Measurements from ENCODE around the gene DNAJC16.
"Not testable (repeated sequence)": the region's sequence is repeated elsewhere in the genome, so short reads cannot be mapped to it uniquely, and the experiment has no call there.

DNAJC16 gene

DNA sequence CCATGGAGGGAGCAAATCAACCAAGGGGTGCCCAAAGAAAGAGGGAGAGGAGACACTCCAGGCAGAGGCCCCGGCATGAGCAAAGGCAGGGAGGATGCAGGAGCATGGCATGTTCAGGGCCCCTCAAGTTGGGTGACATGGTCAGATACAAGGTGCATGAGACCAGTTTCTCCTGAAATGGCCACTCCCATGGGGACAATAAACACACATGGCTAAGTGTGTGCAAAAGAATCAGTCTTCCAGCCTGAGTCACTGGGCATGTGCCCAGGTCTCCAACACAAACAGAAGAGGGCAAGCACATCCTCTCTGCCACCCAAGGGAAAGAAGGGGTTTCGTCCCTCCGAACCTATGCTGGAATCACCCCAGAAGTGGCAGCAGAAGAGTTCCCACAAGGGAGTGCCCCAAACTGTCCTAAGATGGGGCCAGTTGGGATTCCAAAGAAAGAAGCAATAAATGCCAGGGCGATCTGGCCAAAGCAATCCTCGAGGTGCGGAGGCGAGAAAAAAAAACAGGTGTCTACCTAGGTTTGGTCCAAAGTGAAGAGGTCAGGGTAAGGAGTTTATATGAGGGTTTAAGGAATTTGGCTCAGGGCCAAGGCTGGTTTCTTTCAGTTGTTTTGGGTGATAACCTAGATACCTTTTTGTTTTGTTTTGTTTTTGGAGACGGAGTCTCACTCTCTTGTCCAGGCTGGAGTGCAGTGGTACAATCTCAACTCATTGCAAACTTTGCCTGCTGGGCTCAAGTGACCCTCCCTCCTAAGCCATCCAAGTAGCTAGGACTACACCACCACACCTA, 15.8 kb upstream of the DNAJC16 start:
- no peak for DNase-seq (ENCODE audit: low read depth in 1 of 2, low spot score in 1 of 2)
- no peak for TF ChIP-seq JUND (IDR thresholded peaks at IDR 0.05; ENCODE audit: low read depth)
- in situ Hi-C loops (cut with HindIII; ENCODE audit: low pct_unique_long_range_greater_than_20kb, low sequenced_read_pairs) = no loop called here

DNA sequence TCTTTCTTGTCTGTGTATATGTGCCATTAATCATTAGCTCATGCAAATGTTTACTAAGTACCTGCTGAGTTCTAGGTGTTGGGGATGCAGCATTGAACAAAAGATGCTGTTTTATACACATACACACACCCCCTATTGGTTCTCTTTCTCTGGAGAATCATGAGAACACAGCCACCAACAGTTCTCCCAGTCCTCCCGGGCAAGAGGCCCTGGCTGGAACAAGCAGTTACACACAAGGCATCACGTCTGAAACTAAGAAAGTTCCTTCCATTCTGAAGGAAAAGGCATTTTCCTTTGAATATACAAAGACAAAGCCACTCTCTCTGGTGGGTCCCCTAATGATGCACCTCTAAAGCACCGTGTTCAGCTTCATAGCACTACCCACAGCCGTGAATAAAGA, 13.5 kb upstream of the DNAJC16 start:
- in situ Hi-C loops (cut with HindIII; ENCODE audit: low pct_unique_long_range_greater_than_20kb, low sequenced_read_pairs) = no loop called here
- no peak for DNase-seq (ENCODE audit: low read depth in 1 of 2, low spot score in 1 of 2)
- no peak for TF ChIP-seq JUND (IDR thresholded peaks at IDR 0.05; ENCODE audit: low read depth)

DNA sequence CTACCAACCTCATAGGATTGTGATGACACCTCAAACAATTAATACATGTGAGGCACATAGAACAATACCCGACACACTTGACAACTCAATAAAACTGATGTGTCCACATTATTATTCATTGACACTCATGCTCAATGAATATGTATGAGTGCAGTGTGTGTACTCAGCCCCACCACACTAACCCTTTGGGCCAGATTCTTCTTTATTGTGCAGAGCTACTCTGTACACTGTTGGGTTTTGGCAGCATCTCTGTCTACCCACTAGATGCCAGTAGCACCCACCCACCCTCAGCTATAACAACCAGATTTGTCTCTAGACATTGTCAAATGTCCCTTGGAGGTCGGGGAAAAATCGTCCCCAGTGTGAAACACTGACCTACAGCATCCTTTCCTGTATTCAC, 12.7 kb upstream of the DNAJC16 start:
- no peak for DNase-seq (ENCODE audit: low read depth in 1 of 2, low spot score in 1 of 2)
- in situ Hi-C loops (cut with HindIII; ENCODE audit: low pct_unique_long_range_greater_than_20kb, low sequenced_read_pairs) = no loop called here
- no peak for TF ChIP-seq JUND (IDR thresholded peaks at IDR 0.05; ENCODE audit: low read depth)

DNA sequence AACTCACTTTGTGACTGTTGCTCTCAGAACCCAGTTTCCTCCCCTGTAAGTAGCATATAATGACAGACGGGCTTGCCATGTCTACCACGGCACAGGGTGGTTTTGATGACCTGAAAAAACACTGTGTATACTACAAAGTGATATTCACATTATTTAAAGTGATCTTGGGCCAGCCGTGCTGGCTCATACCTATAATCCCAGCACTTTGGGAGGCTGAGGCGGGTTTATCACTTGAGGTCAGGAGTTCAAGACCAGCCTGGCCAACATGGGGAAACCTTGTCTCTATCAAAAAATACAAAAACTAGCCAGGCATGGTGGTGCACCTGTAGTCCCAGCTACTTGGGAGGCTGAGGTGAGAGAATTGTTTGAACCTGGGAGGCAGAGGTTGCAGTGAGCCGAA, 12.1 kb upstream of the DNAJC16 start:
- DNase-seq (ENCODE audit: low read depth in 1 of 2, low spot score in 1 of 2); in situ Hi-C loops (cut with HindIII; ENCODE audit: low pct_unique_long_range_greater_than_20kb, low sequenced_read_pairs): not testable (repeated sequence)

DNA sequence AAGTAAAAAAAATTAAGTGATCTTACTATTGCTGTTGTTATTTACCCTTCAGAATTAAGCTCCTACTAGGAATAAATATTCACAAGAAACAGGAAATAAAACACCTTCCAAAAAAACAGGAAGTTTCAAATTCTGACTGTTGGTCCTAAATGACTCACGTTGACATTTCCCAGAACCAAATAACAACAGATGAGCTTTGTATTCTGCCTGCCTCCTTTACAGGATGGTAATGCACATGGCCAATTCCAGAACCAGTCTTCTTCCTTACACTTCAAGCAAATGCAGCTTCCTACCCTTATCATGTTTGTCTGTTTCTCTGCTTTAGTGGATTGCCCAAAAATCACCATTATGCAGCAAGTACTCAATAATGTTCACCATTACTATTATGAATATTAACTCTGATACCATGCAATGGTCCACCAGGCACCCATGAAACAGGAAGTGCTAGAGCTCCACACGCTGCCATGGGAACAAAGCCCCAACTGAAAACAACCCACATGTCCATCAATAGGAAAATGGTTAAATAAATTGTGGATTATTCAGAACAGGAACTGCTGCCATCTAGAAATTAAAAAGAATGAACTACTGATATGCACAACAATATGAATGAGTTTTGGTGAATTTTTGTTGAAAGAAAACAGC, 11.5 kb upstream of the DNAJC16 start:
- in situ Hi-C loops (cut with HindIII; ENCODE audit: low pct_unique_long_range_greater_than_20kb, low sequenced_read_pairs) = no loop called here
- DNase-seq (ENCODE audit: low read depth in 1 of 2, low spot score in 1 of 2) = no peak

DNA sequence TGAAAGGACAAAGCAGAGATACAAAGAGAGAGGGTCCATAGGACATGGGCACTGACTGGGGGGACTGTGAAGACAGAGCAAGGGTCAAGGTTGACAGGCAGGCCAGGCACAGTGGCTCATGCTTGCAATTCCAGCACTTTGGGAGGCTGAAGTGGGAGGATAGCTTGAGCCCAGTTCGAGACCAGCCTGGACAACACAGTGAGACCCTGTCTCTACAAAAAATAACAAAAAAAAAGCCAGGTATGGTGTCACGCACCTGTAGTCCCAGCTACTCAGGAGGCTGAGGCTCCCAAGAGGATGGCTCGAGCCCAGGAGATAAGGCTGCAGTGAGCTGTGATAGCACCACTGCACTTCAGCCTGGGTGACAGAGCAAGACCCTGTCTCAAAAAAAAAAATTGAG, 7.0 kb upstream of the DNAJC16 start:
- no peak for TF ChIP-seq JUND (IDR thresholded peaks at IDR 0.05; ENCODE audit: low read depth)
- no peak for DNase-seq (ENCODE audit: low read depth in 1 of 2, low spot score in 1 of 2)
- in situ Hi-C loops (cut with HindIII; ENCODE audit: low pct_unique_long_range_greater_than_20kb, low sequenced_read_pairs) = no loop called here

More for the DNA sequence above, 11.5 kb upstream of the DNAJC16 start:
- TF ChIP-seq JUND (IDR thresholded peaks at IDR 0.05; ENCODE audit: low read depth) = no peak

DNA sequence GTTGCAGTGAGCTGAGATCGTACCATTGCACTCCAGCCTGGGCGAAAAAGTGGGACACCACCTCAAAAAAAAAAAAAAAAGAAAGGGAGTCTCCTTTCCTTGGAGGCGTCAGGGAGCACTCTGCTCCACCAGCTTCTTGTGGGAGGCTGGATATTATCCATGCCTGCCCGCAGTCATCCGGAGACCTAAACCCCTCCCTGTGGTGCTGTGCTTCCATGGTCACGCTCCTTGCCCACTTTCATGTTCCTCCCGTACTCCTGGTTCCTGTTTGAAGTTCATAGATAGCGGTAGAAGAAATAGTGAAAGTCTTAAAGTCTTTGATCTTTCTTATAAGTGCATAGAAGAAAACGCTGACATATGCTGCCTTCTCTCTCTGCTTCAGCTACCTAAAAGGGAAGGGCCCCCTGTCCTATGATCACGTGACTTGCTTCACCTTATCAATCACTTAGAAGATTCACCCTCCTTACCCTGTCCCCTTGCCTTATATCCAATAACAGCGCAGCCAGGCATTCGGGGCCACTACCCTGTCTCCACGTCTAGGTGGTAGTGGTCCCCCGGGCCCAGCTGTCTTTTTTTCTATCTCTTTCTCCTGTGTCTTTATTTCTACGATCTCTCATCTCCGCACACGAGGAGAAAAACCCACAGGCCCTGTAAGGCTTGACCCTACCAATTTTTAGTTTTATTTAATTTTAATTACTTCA, 5.3 kb upstream of the DNAJC16 start:
- in situ Hi-C loops (cut with HindIII; ENCODE audit: low pct_unique_long_range_greater_than_20kb, low sequenced_read_pairs); DNase-seq (ENCODE audit: low read depth in 1 of 2, low spot score in 1 of 2): not testable (repeated sequence)

DNA sequence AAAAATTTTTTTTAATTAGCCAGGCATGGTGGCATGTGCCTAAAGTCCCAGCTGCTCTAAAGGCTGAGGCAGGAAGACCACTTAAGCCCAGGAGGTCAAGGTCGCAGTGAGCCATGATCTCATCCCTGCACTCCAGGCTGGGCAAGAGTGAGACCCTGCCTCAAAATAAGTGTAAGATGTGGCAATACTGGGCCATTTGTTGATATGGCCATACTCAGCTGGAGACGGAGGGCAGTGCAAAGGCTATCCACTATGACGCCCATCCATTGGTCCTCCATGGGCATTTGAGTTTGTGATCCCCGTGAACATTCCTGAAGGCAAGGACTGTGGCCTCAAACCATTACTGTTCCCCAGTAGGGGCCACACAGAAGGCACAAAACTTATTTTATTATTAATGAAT, 4.1 kb upstream of the DNAJC16 start:
- in situ Hi-C loops (cut with HindIII; ENCODE audit: low pct_unique_long_range_greater_than_20kb, low sequenced_read_pairs) = no loop called here
- DNase-seq (ENCODE audit: low read depth in 1 of 2, low spot score in 1 of 2) = no peak

DNA sequence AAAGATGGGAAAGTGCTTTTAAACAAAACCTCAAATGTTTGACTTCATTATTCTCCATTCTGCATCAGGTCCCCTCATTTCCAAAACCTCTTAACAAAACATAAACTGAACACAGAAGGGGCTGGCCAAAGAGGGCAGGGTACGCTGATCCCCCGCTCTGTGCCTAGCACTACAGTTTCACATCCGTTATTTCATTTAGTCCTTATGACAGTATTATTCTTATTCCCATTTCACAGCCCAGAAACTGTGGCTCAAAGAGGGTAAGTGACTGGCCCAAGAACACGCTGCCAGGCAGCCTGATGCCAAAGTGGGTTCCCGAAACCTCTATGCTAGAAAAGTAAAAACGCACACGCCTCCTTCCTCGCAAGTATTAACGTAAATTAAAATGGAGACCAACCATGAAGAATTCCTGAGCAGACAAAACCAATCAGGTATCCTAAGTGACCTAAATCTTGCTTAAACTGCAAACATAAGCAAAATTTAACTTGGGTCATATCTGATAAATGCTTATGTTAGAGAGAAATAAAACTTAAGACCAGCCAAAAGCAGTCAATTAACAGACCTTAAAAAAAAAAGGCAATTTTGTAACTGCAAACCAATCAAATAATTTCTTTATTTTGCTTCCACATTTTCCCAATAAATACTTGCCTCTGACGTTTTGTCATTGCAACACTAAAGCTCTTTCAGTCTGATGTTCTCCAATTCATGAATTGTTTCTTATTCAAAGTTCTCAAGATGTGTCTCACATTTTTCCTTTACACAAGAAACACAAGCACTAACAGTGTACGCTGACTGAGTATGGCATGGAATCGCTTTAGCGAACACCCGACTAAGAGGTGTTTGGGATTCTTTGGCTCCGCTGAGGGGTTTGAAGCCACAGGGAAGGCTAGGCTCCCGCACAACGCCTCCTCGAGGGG, 3.3 kb upstream of the DNAJC16 start:
- no peak for TF ChIP-seq JUND (IDR thresholded peaks at IDR 0.05; ENCODE audit: low read depth)
- in situ Hi-C loops (cut with HindIII; ENCODE audit: low pct_unique_long_range_greater_than_20kb, low sequenced_read_pairs) = no loop called here
- DNase-seq (ENCODE audit: low read depth in 1 of 2, low spot score in 1 of 2) = peak in 1 of 2 experiments; percentile 18

More for the DNA sequence above, 4.1 kb upstream of the DNAJC16 start:
- no peak for TF ChIP-seq JUND (IDR thresholded peaks at IDR 0.05; ENCODE audit: low read depth)

DNA sequence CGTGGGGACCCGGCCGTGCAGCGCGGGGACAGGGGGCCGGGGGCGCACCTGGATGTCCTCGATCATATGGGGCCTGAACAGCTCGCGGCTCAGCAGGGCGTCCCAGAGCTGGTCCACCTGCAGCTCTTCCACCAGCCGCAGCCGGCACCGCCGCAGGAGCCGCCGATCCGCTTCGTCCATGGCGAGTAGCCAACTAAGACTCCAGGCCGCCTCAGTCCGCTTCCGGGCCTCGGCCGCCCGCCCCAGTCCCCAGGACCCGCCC, 2.7 kb upstream of the DNAJC16 start, which contains the start of gene CASP9:
Gene CASP9 (minus strand): TSS at position 195 of the 262 bp plus-strand sequence. CDS start 15 bp downstream, at position 180.
- no peak for DNase-seq (ENCODE audit: low read depth in 1 of 2, low spot score in 1 of 2)
- in situ Hi-C loops (cut with HindIII; ENCODE audit: low pct_unique_long_range_greater_than_20kb, low sequenced_read_pairs) = no loop called here
- TF ChIP-seq JUND (IDR thresholded peaks at IDR 0.05; ENCODE audit: low read depth) = no peak

DNA sequence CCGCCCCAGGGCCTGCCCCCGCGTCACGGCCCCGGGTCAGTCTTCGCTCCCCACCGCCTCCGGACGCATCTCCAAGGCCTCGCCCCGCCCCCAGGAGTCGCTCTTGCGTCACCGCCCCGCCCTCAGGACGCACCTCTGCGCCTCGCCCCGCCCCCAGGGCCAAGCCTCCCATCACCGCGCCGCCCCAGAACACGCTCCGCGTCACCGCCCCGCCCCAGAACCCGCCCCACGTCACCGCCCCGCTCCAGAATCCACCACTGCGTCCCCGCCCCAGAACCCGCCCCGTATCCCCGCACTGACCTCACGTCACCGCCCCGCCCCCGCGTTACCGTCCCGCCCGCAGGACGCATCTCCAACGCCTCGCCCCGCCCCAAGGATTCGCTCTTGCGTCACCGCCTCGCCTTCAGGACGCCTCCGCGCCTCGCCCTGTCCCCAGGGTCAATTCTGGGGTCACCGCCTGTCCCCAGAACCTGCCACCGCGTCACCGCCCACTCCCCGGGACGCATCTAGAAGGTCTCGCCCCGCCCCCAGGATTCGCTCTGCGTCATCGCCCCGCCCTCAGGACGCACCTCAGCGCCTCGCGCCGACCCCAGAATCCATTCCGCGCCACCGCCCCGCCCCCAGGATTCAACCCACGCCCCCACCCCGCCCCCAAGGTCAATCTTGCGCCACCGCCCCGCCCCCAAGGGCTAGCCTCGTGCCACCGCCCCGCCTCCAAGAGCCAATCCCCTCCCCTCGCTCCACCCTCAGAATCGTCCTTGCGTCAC, 2.2 kb upstream of the DNAJC16 start:
- DNase-seq (ENCODE audit: low read depth in 1 of 2, low spot score in 1 of 2) = peak; percentile 66 to 98
- in situ Hi-C loops (cut with HindIII; ENCODE audit: low pct_unique_long_range_greater_than_20kb, low sequenced_read_pairs) = no loop called here
- no peak for TF ChIP-seq JUND (IDR thresholded peaks at IDR 0.05; ENCODE audit: low read depth)

Data from T47D (cell line).